ENCODE results near the gene PARP2.

The PARP2 gene

DNA sequence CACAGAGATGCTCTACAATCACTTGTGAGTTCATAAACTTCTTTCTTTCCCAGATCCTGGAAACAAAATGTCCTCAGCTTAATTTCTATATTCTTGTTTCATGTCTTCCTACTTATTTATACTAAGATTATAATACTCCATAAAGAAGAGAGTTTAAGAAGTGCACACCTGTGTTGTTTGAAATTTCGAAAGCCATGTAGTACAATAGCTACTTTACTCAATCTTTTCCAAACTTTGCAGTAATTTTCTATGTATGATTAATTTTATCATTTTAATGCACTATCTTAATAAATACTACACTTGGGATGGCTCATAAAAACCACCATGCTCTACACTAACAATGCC lies 37.4 kb upstream of the PARP2 start:
- H3K4me3 ChIP-seq (ENCODE audit: control insufficient read depth, low read depth, low read length) = no peak overlapping the region
- DNase-seq (ENCODE audit: low read depth) = no peak
- TF ChIP-seq, protein P1, sequence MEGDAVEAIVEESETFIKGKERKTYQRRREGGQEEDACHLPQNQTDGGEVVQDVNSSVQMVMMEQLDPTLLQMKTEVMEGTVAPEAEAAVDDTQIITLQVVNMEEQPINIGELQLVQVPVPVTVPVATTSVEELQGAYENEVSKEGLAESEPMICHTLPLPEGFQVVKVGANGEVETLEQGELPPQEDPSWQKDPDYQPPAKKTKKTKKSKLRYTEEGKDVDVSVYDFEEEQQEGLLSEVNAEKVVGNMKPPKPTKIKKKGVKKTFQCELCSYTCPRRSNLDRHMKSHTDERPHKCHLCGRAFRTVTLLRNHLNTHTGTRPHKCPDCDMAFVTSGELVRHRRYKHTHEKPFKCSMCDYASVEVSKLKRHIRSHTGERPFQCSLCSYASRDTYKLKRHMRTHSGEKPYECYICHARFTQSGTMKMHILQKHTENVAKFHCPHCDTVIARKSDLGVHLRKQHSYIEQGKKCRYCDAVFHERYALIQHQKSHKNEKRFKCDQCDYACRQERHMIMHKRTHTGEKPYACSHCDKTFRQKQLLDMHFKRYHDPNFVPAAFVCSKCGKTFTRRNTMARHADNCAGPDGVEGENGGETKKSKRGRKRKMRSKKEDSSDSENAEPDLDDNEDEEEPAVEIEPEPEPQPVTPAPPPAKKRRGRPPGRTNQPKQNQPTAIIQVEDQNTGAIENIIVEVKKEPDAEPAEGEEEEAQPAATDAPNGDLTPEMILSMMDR (IDR thresholded peaks at IDR 0.05; ENCODE audit: control insufficient read depth, insufficient read depth, low read depth, low read length, missing control alignments) = no peak

DNA sequence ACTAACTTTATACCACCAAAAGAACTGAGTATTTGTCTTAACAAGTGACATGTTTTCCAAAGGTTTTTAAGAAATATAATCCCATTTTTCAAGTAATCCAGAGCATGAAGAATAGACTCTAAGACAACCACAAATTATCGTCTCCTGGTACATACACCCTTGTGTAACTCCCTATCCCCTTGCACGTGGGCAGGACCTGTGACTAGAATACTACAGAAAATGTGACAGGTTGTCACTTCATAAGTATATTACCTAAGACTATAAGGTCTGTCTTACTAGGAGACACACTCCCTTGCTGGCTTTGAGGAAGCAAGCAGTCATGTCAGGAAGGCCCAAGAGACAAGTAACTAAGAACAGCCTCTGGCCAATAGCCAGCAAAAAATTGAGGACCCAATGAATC lies 29.4 kb upstream of the PARP2 start:
- no peak overlapping the region for H3K4me3 ChIP-seq (ENCODE audit: control insufficient read depth, low read depth, low read length)
- TF ChIP-seq, protein P1 (IDR thresholded peaks at IDR 0.05; ENCODE audit: control insufficient read depth, insufficient read depth, low read depth, low read length, missing control alignments) = no peak
- no peak for DNase-seq (ENCODE audit: low read depth)

DNA sequence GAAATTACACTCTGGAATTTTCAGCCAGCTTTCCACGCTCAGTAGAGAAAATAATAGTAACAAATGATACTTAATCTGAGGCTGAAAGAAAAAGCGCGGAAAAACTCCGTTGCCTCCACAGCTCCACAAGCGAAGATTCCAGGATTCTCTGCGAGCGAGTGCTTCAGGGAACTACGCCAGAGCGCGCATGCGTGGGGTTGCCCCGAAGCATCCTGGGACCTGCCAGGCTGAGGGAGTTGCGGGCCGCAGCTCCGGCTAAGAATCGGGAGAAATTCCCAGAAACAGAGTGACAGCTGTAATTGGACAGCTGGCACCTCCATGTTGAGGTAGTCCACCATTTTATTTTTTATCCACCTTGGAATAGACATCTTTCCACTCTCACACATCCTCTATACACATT lies 25.7 kb upstream of the PARP2 start:
- no peak for DNase-seq (ENCODE audit: low read depth)
- H3K4me3 ChIP-seq (ENCODE audit: control insufficient read depth, low read depth, low read length) = no peak overlapping the region
- TF ChIP-seq, protein P1 (IDR thresholded peaks at IDR 0.05; ENCODE audit: control insufficient read depth, insufficient read depth, low read depth, low read length, missing control alignments) = no peak

DNA sequence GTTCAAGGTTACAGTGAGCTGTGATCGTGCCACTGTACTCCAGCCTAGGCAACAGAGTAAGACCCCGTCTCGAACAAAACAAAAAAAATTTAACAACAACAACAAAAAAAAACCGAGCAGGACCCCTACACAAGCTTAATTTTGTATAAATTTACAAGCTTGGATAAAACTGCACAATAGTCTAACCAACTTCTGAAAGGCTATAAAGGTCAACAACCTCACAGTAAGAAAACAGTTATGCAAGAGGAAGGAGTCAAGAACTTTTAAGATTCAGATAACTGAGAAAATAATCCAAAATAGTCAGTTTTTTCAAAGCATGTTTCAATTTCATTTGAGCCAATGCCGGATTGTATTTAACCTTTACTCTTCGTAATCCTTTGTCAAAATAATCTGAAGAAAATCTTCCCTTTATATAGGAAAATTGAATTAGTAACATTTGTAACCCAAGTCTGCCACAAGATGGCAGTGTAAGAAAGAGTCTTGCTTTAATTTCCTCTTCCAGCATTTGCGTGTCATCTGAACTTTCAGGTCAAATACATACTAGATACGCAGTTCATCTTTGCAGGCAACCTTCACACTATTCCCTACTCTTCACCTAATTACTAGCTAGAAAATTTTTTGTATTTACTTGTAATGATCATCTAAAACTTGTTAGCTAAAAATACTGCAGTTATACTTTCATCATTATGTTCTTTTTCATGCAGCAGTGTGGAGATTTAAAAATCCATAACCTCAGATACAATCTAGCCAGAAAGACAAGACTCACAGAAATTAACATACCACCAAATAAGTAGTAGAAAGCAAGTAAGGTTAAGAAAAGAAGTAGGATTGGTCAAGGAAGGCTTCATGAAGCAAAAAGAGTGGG lies 16.2 kb upstream of the PARP2 start:
- TF ChIP-seq, protein P1 (IDR thresholded peaks at IDR 0.05; ENCODE audit: control insufficient read depth, insufficient read depth, low read depth, low read length, missing control alignments) = peak; percentile 60
- DNase-seq (ENCODE audit: low read depth) = peak; percentile 33
- H3K4me3 ChIP-seq (ENCODE audit: control insufficient read depth, low read depth, low read length) = no peak overlapping the region

DNA sequence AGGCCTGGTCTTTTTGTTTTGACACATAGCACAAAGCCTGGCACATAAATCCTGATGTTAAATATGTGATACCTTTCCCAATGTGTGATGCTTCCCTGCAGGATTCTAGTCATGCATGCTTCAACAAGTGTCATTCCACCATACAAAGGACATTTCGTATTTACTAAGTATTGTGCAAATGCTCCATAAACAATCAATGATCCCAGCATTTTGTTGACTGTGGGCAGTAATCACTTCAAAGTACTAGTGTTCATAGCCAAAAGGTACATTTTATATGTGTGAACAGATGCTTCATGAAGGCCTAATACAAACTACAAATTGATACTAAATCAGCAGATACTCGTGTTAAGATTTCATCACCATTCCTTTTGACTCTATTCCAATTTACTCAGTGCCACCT lies 14.7 kb upstream of the PARP2 start:
- TF ChIP-seq, protein P1 (IDR thresholded peaks at IDR 0.05; ENCODE audit: control insufficient read depth, insufficient read depth, low read depth, low read length, missing control alignments) = no peak
- no peak overlapping the region for H3K4me3 ChIP-seq (ENCODE audit: control insufficient read depth, low read depth, low read length)
- no peak for DNase-seq (ENCODE audit: low read depth)

DNA sequence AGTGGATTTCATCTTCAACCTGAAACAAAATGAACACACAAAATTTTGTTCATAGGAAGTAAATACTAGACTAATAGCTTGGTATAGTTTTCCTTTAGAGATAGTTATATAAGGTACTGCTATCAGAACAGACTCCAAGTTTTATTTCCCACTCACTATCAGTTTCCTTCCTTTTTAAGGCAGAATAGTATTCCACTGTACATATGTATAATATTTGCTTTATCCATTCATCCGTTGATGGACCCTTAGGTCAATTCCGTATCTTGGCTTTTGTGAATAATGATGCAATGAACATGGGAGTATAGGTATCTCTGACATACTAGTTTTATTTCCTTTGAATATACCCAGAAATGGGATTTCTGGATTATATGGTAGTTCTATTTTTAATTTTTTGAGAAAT lies 14.1 kb upstream of the PARP2 start:
- no peak overlapping the region for H3K4me3 ChIP-seq (ENCODE audit: control insufficient read depth, low read depth, low read length)
- DNase-seq (ENCODE audit: low read depth) = no peak
- TF ChIP-seq, protein P1 (IDR thresholded peaks at IDR 0.05; ENCODE audit: control insufficient read depth, insufficient read depth, low read depth, low read length, missing control alignments) = no peak

Measured in AG09309 (cell line).